Limb (tissue), 2 donors: ENCODE results near the gene PFN1.
"Not testable (repeated sequence)": the region's sequence is repeated elsewhere in the genome, so short reads cannot be mapped to it uniquely, and the experiment has no call there.

Source experiments
- DNase-seq, 2 donors: peaks; one replicate each; pipeline ENCODE4 v3.0.0-alpha.2; 2016; ENCODE audit errors: extremely low spot score in 2 of 2

The PFN1 gene

DNA sequence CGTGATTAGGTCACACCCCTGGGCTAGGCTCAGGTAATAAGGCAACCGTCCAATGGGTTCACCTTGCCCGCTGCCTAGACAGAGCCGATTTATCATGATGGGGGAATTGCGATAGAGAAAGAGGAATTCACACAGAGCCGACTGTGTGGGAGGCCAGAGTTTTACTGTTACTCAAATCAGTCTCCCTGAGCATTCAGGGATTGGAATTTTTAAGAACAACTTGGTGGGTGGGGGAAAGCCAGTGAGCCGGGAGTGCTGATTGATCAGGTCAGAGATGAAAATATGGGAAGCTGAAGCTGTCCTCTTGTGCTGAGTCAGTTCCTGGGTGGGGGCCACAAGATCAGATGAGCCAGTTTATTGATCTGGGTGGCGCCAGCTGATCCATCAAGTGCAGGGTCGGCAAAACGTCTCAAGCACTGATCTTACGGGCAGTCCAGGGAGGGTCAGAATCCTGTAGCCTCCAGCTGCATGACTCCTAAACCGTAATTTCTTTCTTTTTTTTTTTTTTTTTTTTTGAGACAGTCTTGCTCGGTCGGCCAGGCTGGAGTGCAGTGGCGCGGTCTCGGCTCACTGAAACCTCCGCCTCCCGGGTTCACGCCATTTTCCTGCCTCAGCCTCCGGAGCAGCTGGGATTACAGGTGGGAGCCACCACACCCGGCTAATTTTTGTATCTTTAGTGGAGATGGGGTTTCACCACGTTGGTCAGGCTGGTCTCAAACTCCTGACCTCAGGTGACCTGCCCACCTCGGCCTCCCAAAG, 21.6 kb downstream of the PFN1 start:
- DNase-seq = not testable (repeated sequence)

DNA sequence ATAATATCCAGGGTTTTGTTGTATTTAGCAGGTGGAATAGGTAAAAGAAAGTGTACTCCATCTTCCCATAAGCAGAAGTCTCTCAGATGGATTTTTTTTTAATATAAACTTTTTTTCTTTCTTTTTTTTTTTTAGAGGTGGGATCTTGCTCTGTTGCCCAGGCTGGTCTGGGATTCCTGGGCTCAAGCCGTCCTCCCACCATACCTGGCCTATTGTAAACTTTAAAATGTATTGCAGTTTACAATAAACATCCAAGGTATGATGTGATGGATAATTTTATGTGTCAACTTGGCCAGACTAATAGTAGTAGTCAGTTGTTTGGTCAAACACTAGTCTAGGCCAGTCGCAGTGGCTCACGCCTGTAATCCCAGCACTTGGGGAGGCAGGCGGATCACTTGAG, 27.0 kb downstream of the PFN1 start:
- DNase-seq = no peak

DNA sequence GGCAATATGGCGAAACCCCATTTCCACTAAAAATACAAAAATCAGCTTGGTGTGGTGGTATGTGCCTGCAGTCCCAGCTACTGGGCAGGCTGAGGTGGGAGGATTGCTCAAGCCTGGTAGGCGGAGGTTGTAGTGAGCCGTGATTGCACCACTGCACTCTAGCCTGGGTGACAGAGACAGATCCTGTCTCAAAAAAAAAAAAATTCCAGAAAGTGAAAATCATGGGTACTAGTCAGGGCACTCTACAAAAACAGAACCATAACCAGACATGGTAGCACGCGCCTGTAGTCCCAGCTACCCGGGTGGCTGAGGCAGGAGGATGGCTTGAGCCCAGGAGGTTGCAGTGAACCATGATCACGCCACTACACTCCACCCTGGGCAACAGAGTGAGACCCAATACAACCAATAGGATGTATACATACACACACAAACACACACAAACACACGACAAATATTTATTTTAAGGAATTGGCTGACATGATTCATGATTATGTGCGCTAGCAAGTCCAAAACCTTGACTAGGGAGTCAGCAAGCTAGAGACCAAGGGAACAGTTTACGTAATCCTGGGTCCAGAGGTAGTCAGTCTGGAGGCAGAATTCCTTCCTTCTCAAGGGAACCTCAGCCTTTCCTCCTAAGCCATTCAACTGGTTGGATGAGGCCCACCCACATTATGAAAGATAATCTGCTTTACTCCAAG, 27.8 kb downstream of the PFN1 start:
- DNase-seq = no peak

DNA sequence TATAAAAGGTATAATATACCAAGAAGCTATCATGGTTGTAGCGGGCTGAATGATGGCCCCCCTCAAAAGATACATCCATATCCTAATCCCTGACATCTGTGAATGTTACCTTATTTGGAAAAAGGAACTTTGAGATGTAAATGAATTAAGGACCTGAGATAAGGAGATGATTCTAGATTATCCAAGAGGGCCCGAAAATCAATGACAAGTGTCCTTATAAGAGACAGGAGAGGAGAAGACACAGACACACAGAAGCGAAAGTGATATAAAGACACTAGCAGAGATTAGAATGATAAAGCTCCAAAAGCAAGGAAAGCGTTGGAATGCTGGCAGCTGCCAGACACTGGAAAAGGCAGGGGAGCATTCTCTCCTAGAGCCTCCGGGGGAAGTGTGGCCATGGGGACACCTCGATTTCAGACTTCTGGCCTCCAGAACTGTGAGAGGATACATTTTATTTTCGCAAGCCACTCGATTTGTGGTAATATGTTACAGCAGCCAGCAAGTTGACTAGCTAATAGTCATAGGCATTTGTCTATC, 28.8 kb downstream of the PFN1 start:
- no peak for DNase-seq

DNA sequence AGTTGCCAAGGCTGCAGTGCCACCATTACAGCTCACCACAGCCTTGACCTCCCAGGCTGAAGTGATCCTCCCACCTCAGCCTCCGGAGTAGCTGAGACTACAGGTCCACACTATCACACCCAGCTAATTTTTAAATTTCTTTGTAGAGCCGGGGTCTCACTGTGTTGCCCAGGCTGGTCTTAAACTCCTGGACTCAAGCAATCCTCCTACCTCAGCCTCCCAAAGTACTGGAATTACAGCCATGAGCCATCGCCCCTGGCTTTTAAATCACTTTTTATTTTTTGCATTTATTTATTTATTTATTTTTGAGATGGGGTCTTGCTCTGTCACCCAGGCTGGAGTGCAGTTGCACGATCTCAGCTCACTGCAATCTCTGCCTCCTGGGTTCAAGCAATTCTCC, 33.8 kb downstream of the PFN1 start:
- DNase-seq = not testable (repeated sequence)

DNA sequence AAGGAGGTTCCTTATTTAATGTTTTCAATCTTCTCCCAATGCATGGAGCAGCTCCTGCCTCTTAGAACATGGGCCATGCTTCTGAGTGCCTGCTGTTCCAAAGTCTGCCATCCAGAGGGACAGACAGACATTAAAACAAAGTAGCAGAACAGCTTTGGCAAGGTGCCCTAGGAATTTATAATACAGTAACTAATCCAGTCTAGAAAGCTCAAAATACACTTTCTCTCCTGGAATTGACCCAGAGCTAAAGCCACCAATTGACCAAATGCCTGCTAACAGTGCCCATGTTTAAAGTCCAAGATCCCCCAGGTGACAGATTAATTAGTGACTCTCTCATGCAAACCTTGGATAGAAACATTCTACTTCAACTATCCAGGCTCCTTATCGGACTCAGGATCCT, 34.3 kb downstream of the PFN1 start:
- no peak for DNase-seq

DNA sequence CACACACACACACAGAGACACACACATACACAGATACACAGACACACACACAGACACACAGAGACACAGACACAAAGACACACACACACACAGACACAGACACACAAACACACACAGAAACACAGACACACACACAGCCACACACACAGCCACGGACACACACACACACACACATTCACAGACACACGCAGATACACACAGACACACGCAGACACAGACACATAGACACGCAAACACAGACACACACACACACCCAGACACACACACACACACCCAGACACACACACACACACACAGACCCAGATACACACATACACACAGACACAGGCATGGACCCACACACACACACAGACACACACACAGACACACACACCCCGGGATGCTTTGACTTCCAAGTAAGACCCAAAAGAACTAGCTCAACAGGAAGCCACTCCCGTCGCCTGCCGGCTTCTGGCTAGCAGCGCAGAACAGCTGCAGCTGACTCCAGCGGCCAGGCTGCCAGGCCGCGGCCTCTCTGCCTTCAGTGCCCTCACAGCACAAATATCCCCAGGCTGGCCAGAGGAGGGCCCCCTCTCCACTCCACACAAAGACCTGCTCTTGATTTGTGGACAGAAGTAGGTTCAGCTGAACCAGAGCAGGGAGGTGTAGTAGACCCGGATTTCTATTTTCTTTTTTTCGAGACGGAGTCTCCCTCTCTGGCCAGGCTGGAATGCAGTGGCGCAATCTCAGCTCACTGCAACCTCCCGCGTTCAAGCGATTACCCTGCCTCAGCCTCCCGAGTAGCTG, 39.4 kb downstream of the PFN1 start:
- DNase-seq = peak; percentile 84 to 88

DNA sequence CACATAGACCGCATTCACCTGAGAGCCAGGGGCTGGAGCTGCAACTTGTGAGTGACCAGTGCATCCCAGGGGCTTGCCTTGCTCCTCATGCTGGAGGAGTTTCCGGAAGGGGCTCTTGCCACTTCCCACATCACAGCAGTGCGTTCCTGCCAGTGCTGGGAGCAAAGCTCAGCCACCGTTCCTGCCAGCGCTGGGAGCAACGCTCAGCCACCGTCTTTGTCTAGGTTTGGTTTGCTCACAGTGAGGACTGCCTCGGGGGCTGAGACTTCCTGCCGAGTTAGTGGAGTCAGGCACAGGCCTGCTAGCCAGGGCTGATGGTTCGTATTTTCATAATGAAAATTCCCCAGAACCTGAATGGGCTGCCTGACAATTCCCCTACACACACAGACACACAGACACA, 40.0 kb downstream of the PFN1 start:
- DNase-seq = peak in 1 of 2 donors; percentile 46

DNA sequence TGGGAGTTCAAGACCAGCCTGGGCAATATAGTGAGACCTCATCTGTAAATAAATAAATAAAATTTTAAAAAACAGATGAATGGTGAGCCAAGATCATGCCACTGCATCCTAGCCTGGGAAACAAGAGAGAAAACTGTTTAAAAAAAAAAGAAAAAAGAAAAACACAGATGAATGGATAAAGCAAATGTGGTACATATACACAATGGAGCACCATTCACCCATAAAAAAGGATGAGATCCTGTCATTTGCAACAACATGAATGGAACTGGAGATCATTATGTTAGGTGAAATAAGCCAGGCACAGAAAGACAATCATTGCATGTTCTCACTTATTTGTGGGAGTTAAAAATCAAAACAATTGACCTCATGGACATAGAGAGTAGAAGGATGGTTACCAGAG, 41.7 kb downstream of the PFN1 start:
- DNase-seq = not testable (repeated sequence)

DNA sequence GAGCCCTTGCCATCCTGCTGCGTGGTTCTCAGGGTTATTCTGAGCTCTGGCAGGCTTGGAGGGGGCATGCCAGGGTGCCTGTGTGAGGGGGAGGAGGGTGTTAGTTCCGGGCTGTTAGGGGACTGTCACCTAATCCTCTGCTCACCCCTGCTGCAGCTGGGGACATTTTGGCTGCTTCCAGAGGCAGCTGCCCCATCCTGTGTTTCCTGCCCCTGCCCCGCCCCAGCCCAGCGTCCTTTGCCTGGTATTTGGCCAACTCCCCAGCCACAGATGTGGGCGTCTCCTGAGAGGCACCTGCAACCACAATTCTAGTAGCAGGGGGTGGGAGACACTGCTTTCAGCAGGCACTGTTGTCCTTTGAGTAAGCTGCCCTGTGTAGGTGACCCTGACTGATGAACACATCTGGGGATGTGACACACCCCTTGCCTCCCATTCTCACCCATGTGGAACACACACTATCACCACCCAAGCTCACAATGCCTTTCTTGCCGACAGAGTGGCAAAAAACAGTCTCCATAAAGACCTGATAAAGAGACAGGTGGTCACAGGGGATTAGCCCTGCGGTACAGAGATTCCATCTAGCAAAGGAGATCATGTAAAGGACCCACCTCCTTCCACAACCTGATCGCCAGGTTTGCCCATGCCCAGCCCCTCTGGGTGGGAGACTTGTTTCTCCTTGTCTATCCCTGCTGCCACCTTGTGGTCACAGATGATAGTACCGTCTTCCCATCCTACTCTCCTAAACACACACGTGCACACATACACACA, 45.1 kb downstream of the PFN1 start, which contains the start of gene CHRNE:
Gene CHRNE, minus strand, starts transcription at position 48 of the 768 bp plus-strand sequence. Its CDS starts 35 bp downstream, at position 13.
- DNase-seq = peak; percentile 64 to 86

DNA sequence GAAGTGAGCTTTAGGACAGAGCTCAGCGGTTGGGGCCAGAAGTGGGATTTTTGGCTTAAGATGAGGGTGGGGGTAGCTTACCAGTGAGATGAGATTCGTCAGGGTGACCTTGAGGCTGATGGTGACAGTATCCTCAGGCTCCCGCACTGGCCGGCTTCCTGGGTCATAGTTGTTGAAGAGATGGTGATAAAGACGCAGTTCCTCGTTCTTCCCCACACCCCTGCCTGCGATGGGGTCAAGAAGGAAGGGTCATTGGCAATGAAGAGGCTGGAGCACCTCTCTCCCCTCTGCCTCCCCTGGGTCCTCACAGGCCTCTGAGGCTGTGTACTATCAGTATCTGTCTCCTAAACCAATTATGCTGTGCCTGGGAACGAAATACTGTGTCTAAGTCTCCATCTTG, 45.8 kb downstream of the PFN1 start:
- DNase-seq = peak in 1 of 2 donors; percentile 34

DNA sequence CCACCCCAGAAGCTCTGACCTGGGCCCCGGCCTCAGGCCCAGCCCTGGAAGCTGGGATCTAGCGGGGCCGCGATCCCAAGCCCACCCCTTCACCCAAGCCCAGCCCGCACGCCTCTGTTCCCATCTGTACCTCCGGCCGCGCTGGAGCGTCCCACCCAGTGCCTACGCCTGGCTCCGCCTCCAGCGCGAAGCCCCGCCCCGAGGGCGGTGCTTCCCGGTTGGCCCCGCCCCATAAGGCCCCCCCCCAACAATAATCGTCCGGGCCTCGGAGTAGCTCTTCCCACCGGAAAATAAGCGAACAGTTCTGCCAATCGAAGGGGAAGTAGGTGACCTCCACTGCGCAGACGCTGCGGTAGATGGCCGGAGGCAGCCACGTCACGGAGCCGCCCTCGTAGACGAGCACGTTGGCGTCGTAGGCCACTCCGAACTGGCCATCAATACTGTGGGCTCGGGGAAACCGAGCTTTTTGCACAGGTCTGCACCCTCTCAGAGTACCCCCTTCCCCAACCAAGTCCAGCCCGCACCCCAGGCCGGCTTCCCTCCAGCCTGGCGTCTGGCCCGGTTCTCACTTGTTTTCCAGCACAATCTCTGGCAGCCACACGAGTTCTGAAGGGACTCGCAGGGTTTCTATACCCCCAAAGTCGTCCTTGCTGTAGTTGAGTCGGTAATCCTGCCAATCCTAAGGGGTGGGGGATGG, 46.5 kb downstream of the PFN1 start:
- DNase-seq = peak in 1 of 2 donors; percentile 69

DNA sequence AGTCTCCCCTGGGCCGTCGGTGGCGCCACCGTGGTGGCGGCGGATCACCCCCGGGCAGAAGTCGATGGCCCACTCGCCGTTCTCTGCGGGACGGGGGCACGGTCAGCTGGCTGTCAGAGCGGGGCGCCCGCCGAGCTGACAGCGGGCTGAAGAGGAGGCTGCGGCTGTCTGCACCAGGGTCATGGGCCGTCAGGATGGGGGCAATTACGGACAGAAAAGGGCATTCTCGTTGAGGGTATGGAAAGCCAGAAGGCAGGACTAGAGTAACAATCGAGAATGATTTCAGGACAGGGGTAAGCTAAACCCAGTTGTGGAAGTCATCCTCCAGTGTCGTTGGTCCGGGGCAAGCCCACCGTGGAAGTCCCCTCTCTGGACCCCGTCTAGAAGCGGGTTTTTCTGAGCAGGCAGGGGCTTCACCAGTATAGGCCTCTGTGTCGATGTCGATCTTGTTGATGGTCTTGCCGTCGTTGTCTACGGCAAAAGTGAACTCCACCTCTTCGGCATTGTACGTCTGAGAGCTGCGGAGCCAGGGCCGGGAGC, 47.2 kb downstream of the PFN1 start:
- DNase-seq = no peak

DNA sequence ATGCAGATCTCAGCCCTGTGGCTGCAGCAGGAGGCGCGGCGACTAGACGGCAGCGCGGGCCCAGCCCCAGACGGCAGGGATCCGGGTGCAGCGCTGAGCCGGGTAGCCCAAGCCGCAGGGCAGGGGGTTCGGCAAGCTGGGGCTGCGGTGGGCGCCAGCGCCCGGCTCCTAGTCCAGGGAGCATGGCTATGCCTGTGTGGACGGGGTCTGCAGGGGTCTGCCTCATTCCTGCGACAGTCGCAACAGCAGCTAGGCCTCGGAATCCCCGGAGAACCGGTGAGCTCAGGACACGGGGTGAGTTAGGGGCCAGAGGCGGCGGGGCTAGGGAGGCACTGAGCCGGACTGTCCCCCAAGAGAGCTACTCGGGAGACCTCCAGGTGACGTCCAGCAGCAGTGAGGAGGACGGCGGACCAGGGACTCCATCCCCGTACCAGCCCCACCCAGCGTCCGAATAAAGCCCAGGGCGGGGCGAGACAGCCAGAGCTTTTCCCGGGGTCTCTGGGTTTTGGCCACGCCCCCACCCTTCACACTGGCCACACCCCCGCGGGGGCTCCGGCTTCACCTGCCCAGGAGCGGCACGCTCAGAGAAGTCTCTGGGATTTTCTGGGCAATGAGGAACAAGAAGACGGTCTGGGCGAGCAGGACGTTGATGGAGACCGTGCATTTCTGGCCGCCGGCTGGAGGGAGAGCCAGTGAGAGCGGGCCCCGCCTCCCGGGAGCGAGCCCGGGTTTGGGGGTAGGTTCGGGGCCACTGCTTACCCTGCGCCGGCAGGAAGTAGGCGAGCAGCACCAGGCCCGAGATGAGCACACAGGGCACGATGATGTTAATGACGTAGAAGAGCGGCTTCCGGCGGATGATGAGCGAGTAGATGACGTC, 47.9 kb downstream of the PFN1 start:
- DNase-seq = peak in 1 of 2 donors; percentile 74

DNA sequence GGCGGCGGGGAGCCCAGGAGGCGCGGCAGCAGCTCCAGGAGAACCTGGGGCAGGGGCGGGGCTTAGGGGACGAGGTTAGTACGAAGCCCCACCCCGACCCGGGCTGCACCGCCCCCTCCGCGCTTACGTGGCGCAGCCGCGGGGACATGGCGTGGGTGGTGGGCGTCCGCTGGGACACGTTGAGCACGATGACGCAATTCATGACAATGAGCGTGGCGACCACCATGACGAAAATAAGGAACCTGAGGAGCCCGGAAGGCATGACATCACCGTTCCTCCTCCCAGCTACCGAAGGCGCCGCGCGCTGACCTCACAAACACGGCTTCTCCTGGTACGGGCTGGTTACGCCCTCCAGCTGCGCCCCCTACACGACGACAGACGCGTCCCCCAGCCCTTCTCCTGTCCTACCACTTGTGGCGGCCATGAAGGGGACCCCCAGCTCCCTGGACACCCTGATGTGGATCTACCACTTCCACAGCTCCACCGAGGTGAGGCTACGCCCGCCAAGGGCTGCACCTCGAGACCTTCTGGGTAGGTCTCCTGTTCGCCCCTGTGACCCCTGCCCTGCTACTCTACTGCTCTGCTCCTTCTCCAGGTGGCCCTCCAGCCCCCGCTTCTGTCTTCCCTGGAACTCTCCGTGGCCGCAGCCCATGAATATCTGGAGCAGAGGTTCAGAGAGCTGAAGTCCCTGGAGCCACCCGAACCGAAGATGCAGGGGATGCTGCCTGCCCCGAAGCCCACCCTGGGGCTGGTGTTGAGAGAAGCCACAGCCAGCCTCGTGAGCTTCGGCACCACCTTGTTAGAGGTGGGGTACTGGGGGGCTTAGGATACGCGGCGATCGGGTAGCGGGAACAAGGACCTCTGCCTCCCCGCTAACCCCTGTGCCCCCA, 48.7 kb downstream of the PFN1 start, which contains the start of gene C17orf107:
Gene C17orf107, plus strand, starts transcription at position 196 of the 890 bp plus-strand sequence. Its CDS starts 227 bp downstream, at position 423.
- peak; percentile 62 to 89 for DNase-seq

DNA sequence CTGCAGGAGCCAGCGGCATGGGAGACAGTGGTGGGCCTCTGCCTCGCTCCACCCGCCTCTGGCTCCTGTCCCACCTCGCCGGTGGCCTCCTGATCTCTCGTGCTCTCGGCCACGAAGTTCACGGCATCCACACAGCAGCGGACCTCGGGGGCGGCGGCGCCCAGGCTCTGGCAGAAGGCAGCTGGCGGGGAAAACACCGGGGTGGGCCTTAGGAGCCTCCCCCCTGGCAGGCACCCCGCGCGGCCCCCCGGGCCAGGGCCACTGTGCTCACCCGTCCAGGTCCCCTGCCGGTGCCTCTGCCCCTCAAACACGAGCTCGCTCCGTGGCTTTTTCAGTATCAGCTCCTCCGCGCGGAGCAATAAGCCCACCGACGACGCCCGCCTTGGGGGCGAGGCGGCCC, 49.4 kb downstream of the PFN1 start:
- no peak for DNase-seq

DNA sequence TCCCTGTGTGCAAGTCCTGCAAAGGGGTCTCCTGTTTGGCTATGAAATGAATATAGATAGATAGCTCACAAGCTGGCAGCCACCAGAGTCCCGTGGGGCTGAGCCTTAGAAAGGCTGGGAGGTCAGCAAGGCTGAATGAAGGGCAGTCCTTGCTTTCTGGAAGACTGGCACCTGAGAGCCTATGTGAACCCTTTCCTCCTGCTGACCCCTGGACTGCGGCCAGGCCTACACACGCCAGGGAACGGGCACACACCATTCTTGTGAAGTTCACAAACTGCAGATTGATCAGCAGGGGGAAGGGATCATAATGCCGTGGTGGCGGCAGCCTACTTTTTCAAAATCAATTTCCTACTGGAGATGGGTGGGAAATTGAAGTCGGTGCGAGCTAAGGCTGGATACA, 50.0 kb downstream of the PFN1 start:
- DNase-seq = no peak

DNA sequence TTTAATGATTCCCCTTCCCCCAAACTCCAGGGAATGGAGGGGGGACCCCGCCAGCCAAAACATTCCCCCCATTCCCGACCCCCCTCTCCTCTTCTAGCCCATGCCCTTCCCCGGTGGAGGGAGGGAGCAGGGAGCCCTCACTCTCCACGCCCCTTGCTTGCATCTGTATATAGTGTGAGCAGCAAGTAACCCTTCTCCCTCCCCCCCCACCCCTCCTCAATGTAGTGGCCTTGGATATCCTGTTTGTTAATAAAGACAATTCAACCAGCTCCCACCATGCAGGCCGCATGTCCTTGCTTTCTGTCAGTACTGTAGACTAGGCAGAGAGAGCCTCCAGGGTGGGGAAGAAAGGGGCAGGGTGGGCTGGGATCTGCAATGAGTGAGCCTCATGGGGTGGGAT, 50.5 kb downstream of the PFN1 start:
- DNase-seq = peak in 1 of 2 donors; percentile 30
